ENCODE results near the gene FOXJ3.

- TF ChIP-seq ZNF10 (tag by site-specific recombination; IDR thresholded peaks at IDR 0.05) (no peak), CTCF (tag by site-specific recombination; IDR thresholded peaks at IDR 0.05) (no peak), ZNF146 (tag by site-specific recombination; IDR thresholded peaks at IDR 0.05) (no peak), ZBTB20 (tag by site-specific recombination; IDR thresholded peaks at IDR 0.05) (no peak)
Observed at GRCh38 chr1:42231253-42231652, 103.8 kb downstream of the FOXJ3 start.

Measured in HEK293 (cell line).